Measurements from ENCODE around the gene DNAH14.
A peak's percentile ranks its signal among the peaks of the same experiment; 100 is the strongest.

DNAH14 gene

DNA sequence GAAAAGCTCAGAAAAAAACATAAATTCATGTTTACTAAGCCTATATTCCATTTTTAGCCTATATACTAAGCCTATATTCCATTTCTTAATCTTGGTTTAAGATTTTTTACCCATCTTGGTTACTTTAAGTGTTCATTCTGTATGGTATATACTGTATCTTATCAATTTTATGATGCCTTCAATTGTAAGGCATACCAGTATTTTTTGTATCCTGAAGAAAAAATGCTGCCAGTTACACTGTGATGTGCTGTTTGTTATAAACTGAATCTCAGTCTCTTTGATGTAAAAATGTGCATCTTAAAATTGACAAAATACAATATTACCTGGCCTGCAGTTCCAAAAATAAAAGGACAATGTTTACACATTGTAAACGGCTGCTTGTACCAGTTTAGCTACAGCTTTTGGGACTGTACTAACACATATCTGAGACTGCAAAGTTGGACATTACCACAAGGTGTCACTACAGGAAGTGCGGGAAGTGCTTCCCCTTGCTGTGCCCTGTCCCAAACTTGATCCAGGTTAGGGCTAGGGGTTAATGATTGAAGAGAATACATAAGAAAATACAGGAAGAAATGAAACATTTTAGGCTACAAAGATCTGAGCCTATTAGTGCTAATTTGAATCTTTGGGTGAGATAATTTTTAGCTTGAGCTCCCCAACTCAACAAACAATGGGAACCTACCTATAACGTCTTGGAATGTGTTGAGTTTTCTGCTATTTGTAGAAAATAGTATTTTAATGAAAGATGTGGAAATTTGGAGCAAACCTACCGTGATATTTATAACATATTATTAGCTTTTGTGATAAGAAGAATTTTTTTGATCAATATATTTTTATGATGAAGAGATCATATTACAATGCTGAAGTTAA is 389.5 kb downstream of the DNAH14 start:
- no peaks in the 10 kb centered on the region for H4K20me1 ChIP-seq (ENCODE audit: insufficient read depth, low read length)
- no peak overlapping the region for H3K4me3 ChIP-seq (ENCODE audit: low read length)
- H3K9me2 ChIP-seq (replicated peaks; ENCODE audit: insufficient read depth, low read length): no peaks in the 10 kb centered on the region
- peak; percentile 65 for DNase-seq
- no peak overlapping the region for H3K9ac ChIP-seq (ENCODE audit: low read length)
- no peaks in the 10 kb centered on the region for H3K27me3 ChIP-seq (replicated peaks; ENCODE audit: insufficient read depth, low read length)
- no peak overlapping the region for H2AFZ ChIP-seq (ENCODE audit: low read length)
- TF ChIP-seq, protein P1, sequence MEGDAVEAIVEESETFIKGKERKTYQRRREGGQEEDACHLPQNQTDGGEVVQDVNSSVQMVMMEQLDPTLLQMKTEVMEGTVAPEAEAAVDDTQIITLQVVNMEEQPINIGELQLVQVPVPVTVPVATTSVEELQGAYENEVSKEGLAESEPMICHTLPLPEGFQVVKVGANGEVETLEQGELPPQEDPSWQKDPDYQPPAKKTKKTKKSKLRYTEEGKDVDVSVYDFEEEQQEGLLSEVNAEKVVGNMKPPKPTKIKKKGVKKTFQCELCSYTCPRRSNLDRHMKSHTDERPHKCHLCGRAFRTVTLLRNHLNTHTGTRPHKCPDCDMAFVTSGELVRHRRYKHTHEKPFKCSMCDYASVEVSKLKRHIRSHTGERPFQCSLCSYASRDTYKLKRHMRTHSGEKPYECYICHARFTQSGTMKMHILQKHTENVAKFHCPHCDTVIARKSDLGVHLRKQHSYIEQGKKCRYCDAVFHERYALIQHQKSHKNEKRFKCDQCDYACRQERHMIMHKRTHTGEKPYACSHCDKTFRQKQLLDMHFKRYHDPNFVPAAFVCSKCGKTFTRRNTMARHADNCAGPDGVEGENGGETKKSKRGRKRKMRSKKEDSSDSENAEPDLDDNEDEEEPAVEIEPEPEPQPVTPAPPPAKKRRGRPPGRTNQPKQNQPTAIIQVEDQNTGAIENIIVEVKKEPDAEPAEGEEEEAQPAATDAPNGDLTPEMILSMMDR (IDR thresholded peaks at IDR 0.05; ENCODE audit: low read length): peak; percentile 97
- no peak for TF ChIP-seq EZH2phosphoT487 (IDR thresholded peaks at IDR 0.05; ENCODE audit: low read length)
- H3K4me1 ChIP-seq (ENCODE audit: low read length): no peaks in the 10 kb centered on the region
- no peaks in the 10 kb centered on the region for H3K9me3 ChIP-seq (replicated peaks; ENCODE audit: insufficient read depth, low read length)
- no peaks in the 10 kb centered on the region for H3K79me2 ChIP-seq (ENCODE audit: low read length)
- no peaks in the 10 kb centered on the region for H3F3A ChIP-seq (ENCODE audit: insufficient read depth, low read length)
- H3K27ac ChIP-seq (ENCODE audit: low read length): no peak overlapping the region
- H3K36me3 ChIP-seq (replicated peaks; ENCODE audit: insufficient read depth, low read length): no peaks in the 10 kb centered on the region
- no peak overlapping the region for H3K4me2 ChIP-seq (ENCODE audit: low read depth, low read length)

GRCh38 chr1:225319871-225320270 is 390.4 kb downstream of the DNAH14 start:
- no peaks in the 10 kb centered on the region for H3K9me2 ChIP-seq (replicated peaks; ENCODE audit: insufficient read depth, low read length)
- no peaks in the 10 kb centered on the region for H3F3A ChIP-seq (ENCODE audit: insufficient read depth, low read length)

DNA sequence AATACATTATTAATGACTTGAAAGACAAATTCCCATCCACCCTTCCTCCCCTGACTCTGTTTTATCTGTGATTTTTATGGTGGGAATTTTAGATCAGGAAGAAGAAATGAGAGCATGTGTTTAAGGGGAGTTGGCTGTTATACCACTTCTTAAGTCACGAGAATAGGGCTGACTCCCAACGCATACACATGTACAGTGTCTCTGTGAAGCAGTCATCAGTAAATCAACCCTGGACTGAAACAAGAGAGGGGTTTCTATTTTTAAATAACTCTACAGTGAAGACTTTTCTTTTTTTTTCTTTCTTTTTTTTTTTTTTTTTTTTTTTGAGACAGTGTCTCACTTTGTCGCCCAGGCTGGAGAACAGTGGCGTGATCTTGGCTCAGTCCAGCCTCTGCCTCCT is 392.3 kb downstream of the DNAH14 start:
- Histone ChIP-seq H3K4me3 (ENCODE audit: low read length) (no peak overlapping the region), H3K9ac (ENCODE audit: low read length) (no peak overlapping the region), H3K27me3 (replicated peaks; ENCODE audit: insufficient read depth, low read length) (no peaks in the 10 kb centered on the region), H3K4me1 (ENCODE audit: low read length) (no peaks in the 10 kb centered on the region), H3K36me3 (replicated peaks; ENCODE audit: insufficient read depth, low read length) (no peaks in the 10 kb centered on the region), H3F3A (ENCODE audit: insufficient read depth, low read length) (no peaks in the 10 kb centered on the region), H3K9me3 (replicated peaks; ENCODE audit: insufficient read depth, low read length) (no peaks in the 10 kb centered on the region), H3K9me2 (replicated peaks; ENCODE audit: insufficient read depth, low read length) (no peaks in the 10 kb centered on the region), H4K20me1 (ENCODE audit: insufficient read depth, low read length) (no peaks in the 10 kb centered on the region), H3K4me2 (ENCODE audit: low read depth, low read length) (no peak overlapping the region), H3K27ac (ENCODE audit: low read length) (no peak overlapping the region), H3K79me2 (ENCODE audit: low read length) (no peaks in the 10 kb centered on the region), H2AFZ (ENCODE audit: low read length) (no peak overlapping the region)
- TF ChIP-seq, protein P1 (IDR thresholded peaks at IDR 0.05; ENCODE audit: low read length): no peak
- TF ChIP-seq EZH2 (optimal IDR thresholded peaks at IDR 0.05; ENCODE audit: low read depth, low read length) (no peak), EZH2phosphoT487 (IDR thresholded peaks at IDR 0.05; ENCODE audit: low read length) (no peak)
- DNase-seq: no peak

More at GRCh38 chr1:225319871-225320270, 390.4 kb downstream of the DNAH14 start:
- no peak for DNase-seq
- Histone ChIP-seq H3K4me1 (ENCODE audit: low read length) (no peaks in the 10 kb centered on the region), H3K9ac (ENCODE audit: low read length) (no peak overlapping the region), H4K20me1 (ENCODE audit: insufficient read depth, low read length) (no peaks in the 10 kb centered on the region), H2AFZ (ENCODE audit: low read length) (no peak overlapping the region), H3K36me3 (replicated peaks; ENCODE audit: insufficient read depth, low read length) (no peaks in the 10 kb centered on the region), H3K27me3 (replicated peaks; ENCODE audit: insufficient read depth, low read length) (no peaks in the 10 kb centered on the region), H3K9me3 (replicated peaks; ENCODE audit: insufficient read depth, low read length) (no peaks in the 10 kb centered on the region), H3K79me2 (ENCODE audit: low read length) (no peaks in the 10 kb centered on the region), H3K4me2 (ENCODE audit: low read depth, low read length) (no peak overlapping the region), H3K27ac (ENCODE audit: low read length) (no peak overlapping the region), H3K4me3 (ENCODE audit: low read length) (no peak overlapping the region)
- TF ChIP-seq, protein P1 (IDR thresholded peaks at IDR 0.05; ENCODE audit: low read length): no peak
- TF ChIP-seq EZH2phosphoT487 (IDR thresholded peaks at IDR 0.05; ENCODE audit: low read length): no peak
- no peak for TF ChIP-seq EZH2 (optimal IDR thresholded peaks at IDR 0.05; ENCODE audit: low read depth, low read length)

Data from MM.1S (cell line).